ENCODE measurements around the gene FMNL1.
"Not testable (repeated sequence)": the region's sequence is repeated elsewhere in the genome, so short reads cannot be mapped to it uniquely, and the experiment has no call there.

The FMNL1 gene

GRCh38 chr17:45251931-45252330 lies 30.2 kb downstream of the FMNL1 start:
- Histone ChIP-seq H3K36me3 (no peaks in the 10 kb centered on the region), H3K4me3 (ENCODE audit: low read depth, low read length) (no peak overlapping the region), H3K27me3 (no peaks in the 10 kb centered on the region), H3K9me3 (no peaks in the 10 kb centered on the region), H3K4me1 (no peaks in the 10 kb centered on the region)
- no peak for TF ChIP-seq CTCF (IDR thresholded peaks at IDR 0.05; ENCODE audit: low read depth, low read length)
- no peak for DNase-seq

GRCh38 chr17:45253237-45253636 lies 31.6 kb downstream of the FMNL1 start:
- not testable (repeated sequence) for H3K4me1 ChIP-seq; H3K9me3 ChIP-seq; DNase-seq; H3K36me3 ChIP-seq; H3K4me3 ChIP-seq (ENCODE audit: low read depth, low read length); H3K27me3 ChIP-seq

GRCh38 chr17:45253879-45254278 lies 32.2 kb downstream of the FMNL1 start:
- DNase-seq, result no peak
- Histone ChIP-seq H3K9me3 (no peaks in the 10 kb centered on the region), H3K27me3 (no peaks in the 10 kb centered on the region), H3K4me1 (no peaks in the 10 kb centered on the region), H3K4me3 (ENCODE audit: low read depth, low read length) (no peak overlapping the region), H3K36me3 (no peaks in the 10 kb centered on the region)
- TF ChIP-seq CTCF (IDR thresholded peaks at IDR 0.05; ENCODE audit: low read depth, low read length), result no peak

- H3K9me3 ChIP-seq, result no peaks in the 10 kb centered on the region
Observed at GRCh38 chr17:45255358-45255757, 33.7 kb downstream of the FMNL1 start.

GRCh38 chr17:45256114-45256966 lies 34.7 kb downstream of the FMNL1 start:
- no peaks in the 10 kb centered on the region for H3K4me1 ChIP-seq
- no peaks in the 10 kb centered on the region for H3K9me3 ChIP-seq
- no peaks in the 10 kb centered on the region for H3K27me3 ChIP-seq
- DNase-seq, result no peak
- H3K36me3 ChIP-seq, result no peaks in the 10 kb centered on the region
- TF ChIP-seq CTCF (IDR thresholded peaks at IDR 0.05; ENCODE audit: low read depth, low read length), result peak; percentile 21
- H3K4me3 ChIP-seq (ENCODE audit: low read depth, low read length), result no peak overlapping the region

More at GRCh38 chr17:45255358-45255757, 33.7 kb downstream of the FMNL1 start:
- DNase-seq, result no peak
- no peaks in the 10 kb centered on the region for H3K36me3 ChIP-seq
- no peaks in the 10 kb centered on the region for H3K27me3 ChIP-seq
- no peaks in the 10 kb centered on the region for H3K4me1 ChIP-seq
- no peak overlapping the region for H3K4me3 ChIP-seq (ENCODE audit: low read depth, low read length)
- no peak for TF ChIP-seq CTCF (IDR thresholded peaks at IDR 0.05; ENCODE audit: low read depth, low read length)

- no peaks in the 10 kb centered on the region for H3K27me3 ChIP-seq
- H3K4me1 ChIP-seq, result no peaks in the 10 kb centered on the region; the same call in 1 of the 2 replicates
- no peaks in the 10 kb centered on the region for H3K36me3 ChIP-seq
- TF ChIP-seq CTCF (IDR thresholded peaks at IDR 0.05; ENCODE audit: low read depth, low read length), result no peak
- H3K4me3 ChIP-seq (ENCODE audit: low read depth, low read length), result no peak overlapping the region
- no peaks in the 10 kb centered on the region for H3K9me3 ChIP-seq
- DNase-seq, result no peak
Observed at GRCh38 chr17:45257115-45257514, 35.4 kb downstream of the FMNL1 start.
